Esophagus squamous epithelium (tissue), 5 donors: Measurements from ENCODE around the gene PDGFC. TPM values are rescaled to one million over a fixed set of nuclear protein-coding genes. Genes with fewer than 3 reads are reported as not detected.

ENCODE experiments used
- DNase-seq: peaks from one replicate; lab custom pipeline; 2025; lab: John Stamatoyannopoulos, UW
- H3K27ac ChIP-seq, 4 donors: fragments of 200-600 bp; sonication (generic); one replicate each; pipeline ENCODE4 v1.5.1; 2016 to 2019; ENCODE audit warnings: mild to moderate bottlenecking in 1 of 4
- H3K27me3 ChIP-seq, 4 donors: fragments of 200-600 bp; sonication (generic); 1 replicate in 3 of 4; 2 replicates in 1 of 4; pipeline versions ENCODE4 v1.5.1 to v1.6.0; 2017 to 2021; ENCODE audit warnings: antibody characterized with exemption in 1 of 4
- H3K36me3 ChIP-seq, 3 donors: fragments of 200-600 bp; sonication (generic); one replicate each; pipeline ENCODE4 v1.5.1; 2016 to 2019
- H3K4me1 ChIP-seq, 3 donors: fragments of 200-600 bp; sonication (generic); one replicate each; pipeline ENCODE4 v1.5.1; 2017 to 2019
- H3K4me3 ChIP-seq, 4 donors: fragments of 200-600 bp; sonication (generic); 1 replicate in 3 of 4; 2 replicates in 1 of 4; pipeline ENCODE4 v1.5.1; 2016 to 2019; ENCODE audit warnings: mild to moderate bottlenecking in 2 of 4, moderate library complexity in 1 of 4
- H3K9me3 ChIP-seq, 3 donors: fragments of 200-600 bp; sonication (generic); one replicate each; pipeline ENCODE4 v1.5.1; 2016 to 2019
- CTCF ChIP-seq, 6 experiments: fragments of 450-650 bp in 4 of 6; fragments of 200-600 bp in 2 of 6; sonication (generic) in 2 of 6; IDR thresholded peaks; one replicate each; pipeline ENCODE4 v1.5.1; 2016 to 2019; ENCODE audit warnings: antibody characterized with exemption in 6 of 6, mild to moderate bottlenecking in 4 of 6, moderate library complexity in 4 of 6
- POLR2A ChIP-seq, 4 donors: fragments of 450-650 bp; IDR thresholded peaks; one replicate each; pipeline ENCODE4 v1.6.1; 2017; ENCODE audit warnings: antibody characterized with exemption in 4 of 4, mild to moderate bottlenecking in 4 of 4, moderate library complexity in 3 of 4
- WGBS, 2 donors: methylation state at CpG; one replicate each; pipeline ENCODE4 v1.1.5; 2018; 5-methylcytosine and 5-hydroxymethylcytosine counted together
- intact Hi-C: fragments of 100-400 bp; cut with DNase I; formaldehyde crosslinking; loops from one replicate; pipeline ENCODE4 v1.15.0; 2022
- total RNA-seq, 4 donors: library from RNA; depleted of rRNA; stranded (reverse); fragments of >200 nt; gene quantifications; one replicate each; pipeline ENCODE4 v1.1.0, GENCODE V29; 2016
- donor health status: DM: yes; HTN: yes; CAD: no.

PDGFC gene
- total RNA-seq, 4 donors from 2014 or later, result 2.9 to 22.1 (median 7.7) TPM

- Histone ChIP-seq H3K36me3 (no peaks in the 10 kb centered on the region), H3K4me1 (no peaks in the 10 kb centered on the region), H3K4me3 (no peak overlapping the region), H3K27ac (no peak overlapping the region), H3K9me3 (no peaks in the 10 kb centered on the region), H3K27me3 (no peaks in the 10 kb centered on the region)
- DNase-seq, result no peak
- intact Hi-C loops, result no loop called here
- no peak for TF ChIP-seq POLR2A (IDR thresholded peaks at IDR 0.05)
- TF ChIP-seq CTCF (IDR thresholded peaks at IDR 0.05), result no peak
These were observed 215.5 kb downstream of the PDGFC start for GRCh38 chr4:156756118-156756517.

GRCh38 chr4:156754832-156755570 is 216.6 kb downstream of the PDGFC start:
- no peaks in the 10 kb centered on the region for H3K9me3 ChIP-seq
- TF ChIP-seq CTCF (IDR thresholded peaks at IDR 0.05) (no peak), POLR2A (IDR thresholded peaks at IDR 0.05) (no peak)
- 63% methylated on average over 5 of the region's 5 CpGs for WGBS, 2 donors
- intact Hi-C loops, result no loop called here
- no peak overlapping the region for H3K4me3 ChIP-seq
- no peaks in the 10 kb centered on the region for H3K4me1 ChIP-seq
- H3K27ac ChIP-seq, result no peak overlapping the region
- DNase-seq, result no peak
- no peaks in the 10 kb centered on the region for H3K36me3 ChIP-seq
- H3K27me3 ChIP-seq, result no peaks in the 10 kb centered on the region

GRCh38 chr4:156751486-156751885 is 220.1 kb downstream of the PDGFC start:
- DNase-seq, result no peak
- no peak for TF ChIP-seq CTCF (IDR thresholded peaks at IDR 0.05)
- Histone ChIP-seq H3K27me3 (no peaks in the 10 kb centered on the region), H3K36me3 (no peaks in the 10 kb centered on the region), H3K4me1 (no peaks in the 10 kb centered on the region), H3K27ac (no peak overlapping the region), H3K9me3 (no peaks in the 10 kb centered on the region), H3K4me3 (no peak overlapping the region)
- intact Hi-C loops, result no loop called here
- 23 to 41% methylated on average over 1 of the region's 1 CpG for WGBS, 2 donors

- H3K4me1 ChIP-seq, result no peaks in the 10 kb centered on the region
- intact Hi-C loops, result no loop called here
- H3K36me3 ChIP-seq, result no peaks in the 10 kb centered on the region
- TF ChIP-seq POLR2A (IDR thresholded peaks at IDR 0.05) (no peak), CTCF (IDR thresholded peaks at IDR 0.05) (no peak)
- H3K27ac ChIP-seq, result no peak overlapping the region
- no peaks in the 10 kb centered on the region for H3K27me3 ChIP-seq
- DNase-seq, result no peak
- H3K4me3 ChIP-seq, result no peak overlapping the region
- no peaks in the 10 kb centered on the region for H3K9me3 ChIP-seq
- 78 to 84% methylated on average over 5 of the region's 5 CpGs for WGBS, 2 donors
These were observed 221.9 kb downstream of the PDGFC start for GRCh38 chr4:156749426-156750403.

- DNase-seq, result no peak
- 68 to 85% methylated on average over 6 of the region's 6 CpGs for WGBS, 2 donors
- Histone ChIP-seq H3K27ac (no peak overlapping the region), H3K27me3 (no peaks in the 10 kb centered on the region), H3K4me1 (no peaks in the 10 kb centered on the region), H3K36me3 (no peaks in the 10 kb centered on the region), H3K9me3 (no peaks in the 10 kb centered on the region), H3K4me3 (no peak overlapping the region)
- TF ChIP-seq CTCF (IDR thresholded peaks at IDR 0.05), result no peak
- no peak for TF ChIP-seq POLR2A (IDR thresholded peaks at IDR 0.05)
- intact Hi-C loops, result no loop called here
These were observed 225.5 kb downstream of the PDGFC start for GRCh38 chr4:156746111-156746510.
